HL-60/S4 (cell line): ENCODE data around the gene CHTF18.

Experiments
- in situ Hi-C: fragments of 300-500 bp; cut with MboI; formaldehyde crosslinking; loops from 2 replicates; pipeline ENCODE4 v1.14.3; 2022; ENCODE audit warnings: low sequenced_read_pairs

Gene CHTF18

GRCh38 chr16:843771-844170 is 55.4 kb downstream of the CHTF18 start:
- in situ Hi-C loops = no loop called here

- in situ Hi-C loops = no loop called here
Measured at GRCh38 chr16:844638-845350, 56.4 kb downstream of the CHTF18 start.

- in situ Hi-C loops = no loop called here
Measured at GRCh38 chr16:845351-845745, 56.9 kb downstream of the CHTF18 start.

- in situ Hi-C loops = no loop called here
Measured at GRCh38 chr16:847151-847550, 58.7 kb downstream of the CHTF18 start.
